Superior temporal gyrus (tissue), 1 donor: ENCODE measurements around the gene ZNF586.
"Not testable (repeated sequence)": the region's sequence is repeated elsewhere in the genome, so short reads cannot be mapped to it uniquely, and the experiment has no call there.

Experiments used
- DNase-seq: peaks from one replicate; pipeline ENCODE4 v3.0.0-alpha.2; 2016; ENCODE audit errors: extremely low spot score

The ZNF586 gene

GRCh38 chr19:57796580-57796979 is 27.1 kb downstream of the ZNF586 start:
- DNase-seq: not testable (repeated sequence)

DNA sequence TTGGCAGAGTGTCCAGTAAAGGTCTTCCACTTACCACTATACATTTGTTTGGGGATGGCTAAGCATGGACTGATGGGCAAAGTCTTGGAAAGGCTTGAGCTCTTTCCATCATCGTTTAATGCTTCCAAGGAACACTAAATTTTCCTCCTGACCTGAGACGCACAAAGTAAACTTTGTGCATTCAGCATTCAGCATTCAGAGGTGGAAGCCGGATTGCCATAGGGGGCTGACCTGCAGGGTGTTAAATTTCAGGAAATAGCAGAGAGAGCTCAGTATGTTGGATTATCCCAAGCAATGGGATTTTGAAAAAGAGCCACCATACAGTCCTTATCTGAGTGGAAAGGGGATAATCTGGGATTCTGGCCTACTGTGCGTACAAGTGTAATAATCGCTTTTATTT is 31.2 kb downstream of the ZNF586 start:
- no peak for DNase-seq

DNA sequence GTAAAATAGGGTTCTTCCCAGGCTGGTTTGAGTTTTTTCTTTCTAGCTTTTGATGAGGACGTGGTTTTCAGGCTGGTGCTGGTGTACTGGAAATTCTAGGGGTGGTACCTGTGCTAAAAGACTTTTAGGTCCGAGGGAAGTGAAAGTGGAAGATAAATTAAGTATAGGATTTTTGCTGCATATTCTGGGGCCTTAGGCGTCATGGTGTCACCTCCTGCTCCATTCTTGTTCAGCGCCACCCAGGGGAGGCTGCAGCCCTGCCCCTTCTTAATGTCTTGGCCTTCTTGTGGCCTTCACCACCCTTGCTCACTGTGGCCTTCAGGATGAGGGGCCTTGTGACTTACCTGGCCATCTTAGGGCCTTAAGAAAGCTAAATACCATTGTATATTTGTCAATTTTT is 32.8 kb downstream of the ZNF586 start:
- no peak for DNase-seq

- no peak for DNase-seq
Measured at GRCh38 chr19:57803265-57803593, 33.8 kb downstream of the ZNF586 start.

DNA sequence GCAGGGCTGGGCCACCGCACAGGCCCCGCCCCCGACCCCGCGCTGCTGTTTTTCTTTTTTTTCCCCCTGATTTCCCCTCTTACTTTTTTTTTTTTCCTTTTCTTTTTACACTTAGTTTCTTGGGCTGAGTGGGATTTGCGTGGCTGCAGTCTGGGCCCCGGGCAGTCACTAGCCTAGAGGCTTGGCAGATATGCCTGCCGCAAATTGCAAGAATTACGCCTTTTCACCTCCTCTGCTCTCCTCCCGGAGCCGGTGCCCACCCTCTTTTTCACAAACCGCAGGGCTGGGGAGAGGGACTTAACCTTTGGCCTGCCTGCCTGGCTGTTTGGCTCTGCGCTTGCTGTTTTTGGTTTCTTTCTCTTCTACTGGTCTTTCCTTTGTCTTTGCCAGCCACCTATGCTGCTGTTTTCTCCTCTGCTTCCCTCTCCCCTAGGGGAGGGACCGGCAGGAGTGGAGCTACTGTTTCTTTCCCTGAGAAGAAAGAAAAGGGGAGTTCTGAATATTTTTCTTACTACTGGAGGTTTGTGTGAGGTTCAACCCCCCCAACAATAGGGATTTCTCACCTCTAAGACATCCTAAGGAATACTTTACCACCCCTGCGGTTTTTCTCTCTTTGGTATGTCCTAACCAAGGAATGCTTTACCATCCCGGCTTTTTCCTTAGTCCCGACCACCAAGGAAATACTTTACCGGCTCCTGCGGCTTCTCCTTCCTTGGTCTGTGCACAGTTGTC is 34.3 kb downstream of the ZNF586 start:
- DNase-seq: peak; percentile 33

DNA sequence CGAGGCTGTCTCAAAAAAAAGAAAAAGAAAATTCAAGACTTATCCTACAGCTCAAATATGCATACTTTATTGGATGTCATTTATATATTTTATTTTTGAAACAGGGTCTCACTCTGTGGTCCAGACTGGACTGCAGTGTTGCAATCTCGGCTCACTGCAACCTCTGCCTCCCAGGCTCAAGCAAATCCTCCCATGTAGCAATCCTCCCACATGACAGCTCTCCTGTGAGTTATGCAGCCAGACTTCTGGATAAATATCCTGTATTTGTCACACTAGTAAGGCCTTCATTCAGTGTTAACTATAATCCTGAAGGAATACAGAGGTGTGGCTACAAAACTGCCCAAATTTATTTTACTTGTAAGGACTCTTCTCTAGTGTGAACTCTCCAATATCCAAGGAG is 38.1 kb downstream of the ZNF586 start:
- DNase-seq: no peak

DNA sequence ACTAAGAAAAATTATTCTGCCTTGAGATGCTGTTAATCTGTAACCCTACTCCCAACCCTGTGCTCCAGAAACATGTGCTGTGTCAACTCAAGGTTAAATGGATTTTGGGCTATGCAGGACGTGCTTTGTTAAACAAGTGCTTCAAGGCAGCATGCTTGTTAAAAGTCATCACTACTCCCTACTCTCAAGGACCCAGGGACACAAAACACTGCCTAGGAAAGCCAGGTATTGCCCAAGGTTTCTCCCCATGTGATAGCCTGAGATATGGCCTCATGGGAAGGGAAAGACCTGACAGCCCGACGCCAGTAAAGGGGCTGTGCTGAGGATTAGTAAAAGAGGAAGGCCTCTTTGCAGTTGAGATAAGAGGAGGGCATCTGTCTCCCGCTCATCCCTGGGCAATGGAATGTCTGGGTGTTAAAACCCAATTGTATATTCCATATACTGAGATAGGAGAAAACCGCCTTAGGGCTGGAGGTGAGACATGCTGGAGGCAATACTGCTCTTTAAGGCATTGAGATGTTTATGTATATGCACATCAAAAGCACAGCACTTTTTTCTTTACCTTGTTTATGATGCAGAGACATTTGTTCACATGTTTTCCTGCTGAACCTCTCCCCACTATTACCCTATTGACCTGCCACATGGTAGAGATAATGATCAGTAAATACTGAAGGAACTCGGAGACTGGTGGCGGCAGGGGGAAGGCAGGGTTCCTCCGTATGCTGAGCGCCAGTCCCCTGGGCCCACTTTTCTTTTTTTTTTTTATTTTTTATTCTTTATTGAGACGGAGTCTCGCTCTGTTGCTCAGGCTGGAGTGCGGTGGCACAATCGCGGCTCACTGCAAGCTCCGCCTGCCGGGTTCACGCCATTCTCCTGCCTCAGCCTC is 41.2 kb downstream of the ZNF586 start:
- not testable (repeated sequence) for DNase-seq

- no peak for DNase-seq
Measured at GRCh38 chr19:57812226-57812625, 42.8 kb downstream of the ZNF586 start.

- DNase-seq: not testable (repeated sequence)
Measured at GRCh38 chr19:57812975-57813820, 43.7 kb downstream of the ZNF586 start.

DNA sequence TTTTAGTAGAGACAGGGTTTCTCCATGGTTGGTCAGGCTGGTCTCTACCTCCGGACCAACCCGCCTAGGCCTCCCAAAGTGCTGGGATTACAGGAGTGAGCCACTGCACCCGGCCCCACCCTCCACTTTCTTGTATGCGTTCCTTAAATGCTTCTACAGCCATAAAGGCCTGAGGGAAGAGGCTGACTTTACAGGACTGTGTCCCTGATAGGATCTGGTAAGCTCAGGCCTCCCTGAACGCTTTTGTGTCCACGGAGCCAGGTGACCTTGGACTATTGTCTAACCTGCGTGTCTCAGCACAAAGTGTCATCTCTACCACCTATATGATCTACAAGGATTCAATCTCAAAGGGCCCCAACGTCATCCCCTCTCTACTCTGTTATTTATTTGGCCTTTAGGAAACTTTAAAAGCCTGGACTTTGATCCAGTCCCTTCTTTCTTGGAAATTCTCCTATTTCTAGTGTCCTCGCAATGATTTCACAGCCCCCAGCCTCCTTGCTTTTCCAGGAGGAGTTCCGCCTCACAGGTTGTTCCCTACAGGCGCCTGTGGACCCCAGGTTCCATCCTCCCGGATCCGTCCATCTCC is 44.5 kb downstream of the ZNF586 start:
- DNase-seq: no peak

DNA sequence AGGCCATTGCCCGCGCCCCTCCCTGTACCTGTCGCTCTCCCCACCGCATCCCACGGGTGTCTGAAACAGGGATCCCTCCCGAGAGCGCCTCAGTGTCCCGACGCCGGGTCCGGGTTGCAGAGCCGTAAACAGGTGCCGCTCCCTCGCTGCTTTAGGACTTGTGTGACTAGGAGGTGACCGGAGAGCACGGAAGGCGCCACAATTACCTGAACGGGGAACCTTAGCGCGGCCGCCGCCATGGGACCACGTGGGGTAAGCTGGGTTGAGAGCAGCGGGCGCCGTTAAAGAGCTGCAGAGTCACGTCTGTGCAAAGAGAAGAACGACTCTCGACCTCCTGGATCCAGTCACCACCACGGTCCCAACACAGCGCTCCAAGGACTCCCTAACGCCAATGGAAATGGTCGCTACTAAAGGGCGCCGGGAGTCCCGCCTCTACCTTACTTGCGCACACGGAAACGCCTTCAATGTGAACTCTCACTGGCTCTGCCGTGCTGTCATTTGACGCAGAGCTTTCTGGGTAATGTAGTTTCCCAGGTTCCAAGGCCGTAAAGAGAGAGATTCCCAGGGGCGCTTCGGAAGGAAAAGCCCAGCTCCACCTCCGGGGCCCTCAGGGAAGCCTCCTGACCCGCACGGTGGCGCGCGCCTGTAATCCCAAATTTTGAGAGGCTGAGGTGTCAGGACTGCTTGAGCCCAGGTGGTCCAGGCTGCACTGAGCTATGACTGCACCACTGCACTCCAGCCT is 45.2 kb downstream of the ZNF586 start, which contains the start of gene ZNF552:
Gene ZNF552, minus strand, starts transcription at position 409 of the 742 bp plus-strand sequence. Its CDS starts 170 bp downstream, at position 239.
- DNase-seq: peak; percentile 98

DNA sequence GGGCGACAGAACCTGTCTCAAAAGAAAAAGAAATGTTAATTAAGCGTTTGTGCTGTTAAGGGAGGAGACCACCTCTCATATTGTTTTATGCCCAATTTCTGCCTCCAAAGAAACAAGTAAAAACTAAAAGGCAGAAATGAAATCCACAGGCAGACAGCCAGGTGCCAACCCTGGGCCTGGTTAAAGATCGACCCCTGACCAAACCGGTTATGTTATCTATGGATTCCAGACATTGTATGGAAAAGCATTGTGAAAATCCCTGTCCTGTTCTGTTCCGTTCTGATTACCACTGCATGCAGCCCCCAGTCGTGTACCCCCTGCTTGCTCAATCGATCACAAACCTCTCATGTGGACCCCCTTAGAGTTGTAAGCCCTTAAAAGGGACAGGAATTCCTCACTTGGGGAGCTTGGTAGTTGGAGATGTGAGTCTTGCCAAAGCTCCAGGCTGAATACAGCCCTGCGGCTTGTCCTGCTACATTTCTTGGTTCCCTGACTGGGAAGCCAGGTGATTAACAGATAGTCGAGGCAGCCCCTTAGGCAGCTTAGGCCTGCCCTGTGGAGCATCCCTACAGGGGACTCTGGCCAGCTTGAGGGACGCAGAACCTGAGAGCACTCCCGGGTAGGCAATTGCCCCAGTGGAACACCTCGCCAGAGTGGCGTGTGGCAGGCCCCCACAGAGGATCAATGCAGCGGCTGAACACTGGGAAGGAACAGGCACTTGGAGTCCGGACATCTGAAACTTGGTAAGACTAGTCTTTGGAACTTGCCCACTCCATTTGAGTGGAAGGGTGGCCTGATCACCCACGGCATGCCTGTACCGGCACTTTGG is 46.0 kb downstream of the ZNF586 start:
- no peak for DNase-seq

DNA sequence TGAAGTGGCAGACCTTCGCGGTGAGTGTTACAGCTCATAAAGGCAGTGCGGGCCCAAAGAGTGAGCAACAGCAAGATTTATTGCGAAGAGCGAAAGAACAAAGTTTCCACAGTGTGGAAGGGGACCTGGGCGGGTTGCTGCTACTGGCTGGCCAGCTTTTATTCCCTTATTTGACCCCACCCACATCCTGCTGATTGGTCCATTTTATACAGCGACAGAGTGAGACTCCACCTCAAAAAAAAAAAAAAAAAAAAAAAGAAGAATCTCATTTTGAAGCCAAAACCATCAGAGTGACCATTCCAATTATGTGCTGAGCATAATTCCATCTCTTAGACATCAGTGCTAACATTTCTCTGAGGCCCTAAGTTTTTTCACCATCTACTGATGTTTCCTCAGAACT is 47.2 kb downstream of the ZNF586 start:
- no peak for DNase-seq

- DNase-seq: no peak
Measured at GRCh38 chr19:57817976-57818375, 48.5 kb downstream of the ZNF586 start.

- DNase-seq: no peak
Measured at GRCh38 chr19:57818378-57818777, 48.9 kb downstream of the ZNF586 start.

- peak; percentile 97 for DNase-seq
Measured at GRCh38 chr19:57819475-57820148, 50.1 kb downstream of the ZNF586 start.

DNA sequence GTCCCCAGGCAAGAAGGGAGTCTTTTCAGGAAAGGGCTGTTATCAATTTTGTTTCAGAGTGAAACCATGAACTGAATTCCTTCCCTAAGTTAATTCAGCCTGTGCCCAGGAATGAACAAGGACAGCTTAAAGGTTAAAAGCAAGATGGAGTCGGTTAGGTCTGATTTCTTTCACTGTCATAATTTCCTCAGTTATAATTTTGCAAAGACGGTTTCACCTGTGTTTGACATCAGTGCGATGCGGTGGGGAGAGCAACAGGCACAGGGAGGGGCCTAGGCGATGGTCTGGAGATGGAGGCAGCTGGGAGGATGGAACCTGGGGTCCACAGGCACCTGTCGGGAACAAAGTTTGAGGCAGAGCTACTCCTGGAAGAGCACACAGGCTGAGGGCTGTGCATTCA is 51.1 kb downstream of the ZNF586 start:
- DNase-seq: no peak

- not testable (repeated sequence) for DNase-seq
Measured at GRCh38 chr19:57821095-57821494, 51.6 kb downstream of the ZNF586 start.

GRCh38 chr19:57821501-57821900 is 52.0 kb downstream of the ZNF586 start:
- DNase-seq: not testable (repeated sequence)
